ENCODE results near the gene SORCS2. TPM values are rescaled to one million over a fixed set of nuclear protein-coding genes. Genes with fewer than 3 reads are reported as not detected.

The SORCS2 gene
- total and polyA plus RNA-seq, 2 of the 13 experiments (the other 11 are each of a cell fraction or from before 2014, with no cell fraction given) = 0.82 to 1.0 TPM

GRCh38 chr4:7432531-7433375 lies 240.4 kb downstream of the SORCS2 start:
- WGBS (ENCODE audit: low lambda C conversion rate) = 60% methylated on average over 9 of the region's 23 CpGs
- BruUV-seq (replicated peaks) = no TSS peak
- ChIA-PET POLR2A (no interaction called here), CTCF (ENCODE audit: low intra/inter-chr PET ratio, low total read pairs) (no interaction called here)
- in situ Hi-C loops (cut with HindIII; ENCODE audit: extremely low pct_ligation_motif_present, low pct_unique_long_range_greater_than_20kb) = no loop called here
- H3K4me2 ChIP-seq (ENCODE audit: low read depth, low read length) = no peak overlapping the region
- no peaks in the 10 kb centered on the region for H3K9me3 ChIP-seq (ENCODE audit: low read length)
- no peak overlapping the region for H3K9ac ChIP-seq (ENCODE audit: insufficient read depth, low read depth, low read length)
- H3K79me2 ChIP-seq (ENCODE audit: insufficient read depth, low read length) = no peaks in the 10 kb centered on the region
- ATAC-seq = no peak
- H3K27me3 ChIP-seq (ENCODE audit: control insufficient read depth in 1 of 2, insufficient read depth in 2 of 2, low read length in 2 of 2) = peaks cover 7 to 46% of the 10 kb centered on the region in 2 experiments; a peak in 4 of 5 replicates
- no peak overlapping the region for H3K4me3 ChIP-seq (replicated peaks in 1 of 3; ENCODE audit: insufficient read depth in 1 of 3, low read depth in 2 of 3, low read length in 3 of 3)
- no peak for FAIRE-seq
- no peak for DNase-seq (ENCODE audit: low spot score)
- H4K20me1 ChIP-seq (ENCODE audit: insufficient read depth, low read length) = no peaks in the 10 kb centered on the region
- H3K36me3 ChIP-seq (replicated peaks in 1 of 2; ENCODE audit: control insufficient read depth in 1 of 2, insufficient read depth in 2 of 2, low read length in 2 of 2) = no peaks in the 10 kb centered on the region
- peaks cover 24% of the 10 kb centered on the region for H3K4me1 ChIP-seq (ENCODE audit: insufficient read depth, low read length)
- TF ChIP-seq ZBTB14 (CRISPR knock-in tag; IDR thresholded peaks at IDR 0.05) = no peak
- no peak for TF ChIP-seq KLF12 (CRISPR knock-in tag; IDR thresholded peaks at IDR 0.05; ENCODE audit: borderline replicate concordance)
- TF ChIP-seq SMAD9 (CRISPR knock-in tag; IDR thresholded peaks at IDR 0.05) = no peak
- no peak for TF ChIP-seq PBX2 (CRISPR knock-in tag; IDR thresholded peaks at IDR 0.05)
- no peak for TF ChIP-seq GABPB1 (CRISPR knock-in tag; IDR thresholded peaks at IDR 0.05)
- TF ChIP-seq ZNF781 (CRISPR knock-in tag; IDR thresholded peaks at IDR 0.05; ENCODE audit: borderline replicate concordance, not compliant biosample characterization) = no peak
- no peak for TF ChIP-seq MLXIP (CRISPR knock-in tag; IDR thresholded peaks at IDR 0.05; ENCODE audit: borderline replicate concordance)
- H3K27ac ChIP-seq (ENCODE audit: extremely low read length, insufficient read depth, low read length) = no peak overlapping the region
- intact Hi-C loops (cut with micrococcal nuclease; ENCODE audit: unreplicated experiment) = no loop called here
- H2AFZ ChIP-seq (ENCODE audit: low read length) = no peak overlapping the region
